Pulmonary artery endothelial cell (primary cell): ENCODE measurements around the gene IL12RB1. TPM values are rescaled to one million over a fixed set of nuclear protein-coding genes. Genes with fewer than 3 reads are reported as not detected.

Experiments
- DNase-seq: peaks from one replicate; pipeline ENCODE4 v3.0.0-alpha.2; 2011; ENCODE audit warnings: low read depth, low spot score
- total RNA-seq: library from RNA; depleted of rRNA; stranded (reverse); fragments of >200 nt; gene quantifications from 2 replicates; pipeline ENCODE4 v1.2.3, GENCODE V29; 2014

The IL12RB1 gene
- total RNA-seq, result 0.18 TPM in 1 of 2 replicates, not detected in the other

DNA sequence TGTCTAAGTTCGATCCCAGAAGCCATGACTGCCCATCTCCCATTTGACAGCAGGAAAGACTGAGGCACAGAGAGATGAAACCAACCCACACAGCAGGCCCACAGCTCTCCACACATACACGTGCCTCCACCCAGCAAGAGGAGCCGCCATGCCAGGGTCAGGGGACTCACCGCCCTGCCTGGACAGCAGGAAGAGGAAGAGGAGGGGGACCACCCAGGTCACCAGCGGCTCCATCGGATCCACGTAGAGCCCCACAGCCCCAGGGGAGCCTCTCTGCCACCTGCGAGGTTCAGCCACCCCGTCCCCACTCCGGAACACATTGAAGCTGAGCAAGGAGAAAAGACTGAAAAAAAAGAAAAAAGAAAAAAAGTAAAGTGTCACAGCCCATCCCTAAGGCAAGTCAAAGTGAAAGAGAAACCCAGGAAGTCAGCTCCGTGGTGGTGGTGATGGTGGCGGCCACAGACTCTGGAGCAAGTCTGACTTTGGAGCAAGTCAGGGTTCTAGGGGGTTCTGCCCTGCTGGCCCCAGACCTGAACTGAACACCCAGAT, at the start of gene IL12RB1:
TSS of gene IL12RB1 (minus strand) at position 345 of the 549 bp plus-strand sequence. CDS start at position 234, 111 bp downstream.
- no peak for DNase-seq

DNA sequence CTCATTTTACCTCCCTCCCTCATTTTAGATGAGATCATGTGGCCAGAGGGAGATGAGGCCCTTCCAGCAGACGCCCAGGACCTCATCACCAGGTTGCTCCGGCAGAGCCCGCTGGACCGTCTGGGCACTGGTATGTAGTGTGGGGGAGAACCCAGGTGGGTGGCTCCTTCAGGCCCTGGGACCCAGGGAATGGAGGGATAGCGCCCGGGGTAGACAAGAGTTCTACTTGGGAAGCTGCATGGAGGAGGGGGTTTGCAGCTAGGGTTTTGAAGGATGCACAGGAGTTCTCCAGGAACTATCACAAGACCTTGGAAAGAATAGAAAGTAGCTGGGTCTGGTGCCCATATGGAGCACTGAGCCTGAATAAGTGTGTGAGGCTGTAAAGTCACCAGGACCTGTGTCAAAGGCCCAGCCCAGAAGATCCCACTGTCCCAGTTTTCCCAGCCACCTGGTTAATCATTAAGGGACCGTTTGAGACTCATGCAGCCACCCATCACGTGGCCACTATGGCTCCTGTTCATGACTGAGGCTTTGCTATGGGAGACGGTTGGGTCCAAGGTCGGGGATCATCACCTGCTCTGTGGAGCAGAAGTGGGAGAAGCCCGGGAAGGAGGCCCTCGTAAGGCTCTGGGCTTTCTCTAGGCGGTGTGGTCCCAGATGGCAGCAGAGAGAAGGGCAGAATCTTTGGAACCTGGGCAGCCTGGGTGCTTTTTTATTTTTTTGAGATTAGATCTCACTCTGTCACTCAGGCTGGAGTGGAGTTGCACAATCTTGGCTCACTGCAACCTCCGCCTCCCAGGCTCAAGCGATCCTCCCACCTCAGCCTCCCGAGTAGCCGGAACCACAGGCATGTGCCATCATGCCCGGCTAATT, 49.2 kb upstream of the IL12RB1 start:
- no peak for DNase-seq

DNA sequence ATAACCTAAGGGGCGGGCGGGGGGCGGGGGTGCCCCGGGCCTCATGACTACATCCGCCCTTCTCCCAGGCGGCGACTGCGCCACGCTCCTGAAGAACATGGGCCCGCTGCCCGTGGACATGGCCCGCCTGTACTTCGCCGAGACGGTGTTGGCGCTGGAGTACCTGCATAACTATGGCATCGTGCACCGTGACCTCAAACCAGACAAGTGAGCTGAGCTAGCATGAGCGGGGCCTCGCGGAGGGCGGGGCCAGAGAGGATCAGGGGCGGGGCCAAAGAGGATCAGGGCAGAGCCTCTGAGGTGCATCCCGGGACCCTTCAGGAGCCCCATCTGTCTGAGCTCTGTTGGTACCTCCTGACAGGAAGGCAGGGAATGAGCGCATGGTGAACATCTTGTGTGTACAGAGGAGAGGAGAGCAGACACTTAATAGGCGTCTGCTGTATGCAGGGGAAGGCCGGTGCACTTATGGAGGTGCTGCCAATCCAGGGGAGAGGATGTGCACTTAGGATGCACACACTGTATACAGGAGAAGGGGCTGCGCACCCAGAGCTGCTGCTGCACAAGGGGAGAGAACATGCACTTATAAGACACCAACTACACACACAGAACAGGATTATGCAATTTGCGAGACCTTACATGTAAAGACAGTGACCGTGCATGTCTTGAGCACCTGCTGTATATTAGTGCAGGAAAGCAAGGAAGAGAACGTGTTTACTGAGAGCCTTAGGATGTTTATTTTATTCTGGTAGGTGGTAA, 45.3 kb upstream of the IL12RB1 start:
- DNase-seq, result no peak

DNA sequence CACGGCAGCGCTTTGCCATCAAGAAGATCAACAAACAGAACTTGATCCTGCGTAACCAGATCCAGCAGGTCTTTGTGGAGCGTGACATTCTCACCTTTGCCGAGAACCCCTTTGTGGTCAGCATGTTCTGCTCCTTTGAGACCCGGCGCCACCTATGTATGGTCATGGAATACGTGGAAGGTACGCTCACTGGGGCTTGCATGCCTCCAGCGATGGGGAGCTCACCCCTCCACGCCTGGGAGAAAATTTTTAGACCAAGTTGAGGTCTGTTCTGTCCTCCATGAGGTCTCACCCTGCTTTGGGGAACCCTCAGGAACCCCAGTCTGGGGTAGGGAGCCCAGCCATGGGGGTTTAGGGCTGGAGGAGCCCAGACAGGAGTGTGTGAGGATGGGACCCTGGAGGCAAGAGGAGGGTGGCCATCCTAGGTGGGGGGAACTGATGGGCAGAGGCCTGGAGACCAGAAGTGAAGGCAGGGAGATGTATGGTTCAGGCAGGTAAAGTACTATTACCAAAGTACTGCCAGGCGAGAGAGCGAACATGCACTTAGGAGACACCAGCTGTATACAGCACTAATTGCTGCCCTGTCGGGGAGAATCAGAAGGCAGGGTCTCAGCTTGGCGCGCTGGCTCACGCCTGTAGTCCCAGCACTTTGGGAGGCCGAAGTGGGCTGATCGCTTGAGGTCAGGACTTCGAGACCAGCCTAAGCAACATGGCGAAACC, 43.9 kb upstream of the IL12RB1 start:
- no peak for DNase-seq

DNA sequence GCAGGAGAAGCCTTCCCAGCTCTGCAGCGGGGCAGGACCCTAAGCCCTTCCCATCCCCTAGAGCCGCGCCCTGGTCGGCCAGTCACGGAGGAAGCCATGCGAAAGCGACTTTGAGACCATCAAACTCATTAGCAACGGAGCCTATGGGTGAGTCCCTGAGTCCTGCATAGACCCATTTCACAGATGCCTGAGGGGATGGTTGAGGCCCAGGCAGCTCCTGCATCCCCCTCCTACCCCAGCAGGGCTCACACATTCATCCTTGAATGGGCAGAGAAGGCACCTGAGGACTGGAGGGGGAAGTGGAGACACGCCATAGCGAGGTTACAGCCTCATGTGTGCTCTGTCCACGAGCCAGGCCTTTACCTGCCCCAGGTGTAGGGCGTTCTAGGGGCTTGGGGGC, 42.1 kb upstream of the IL12RB1 start:
- DNase-seq, result no peak

DNA sequence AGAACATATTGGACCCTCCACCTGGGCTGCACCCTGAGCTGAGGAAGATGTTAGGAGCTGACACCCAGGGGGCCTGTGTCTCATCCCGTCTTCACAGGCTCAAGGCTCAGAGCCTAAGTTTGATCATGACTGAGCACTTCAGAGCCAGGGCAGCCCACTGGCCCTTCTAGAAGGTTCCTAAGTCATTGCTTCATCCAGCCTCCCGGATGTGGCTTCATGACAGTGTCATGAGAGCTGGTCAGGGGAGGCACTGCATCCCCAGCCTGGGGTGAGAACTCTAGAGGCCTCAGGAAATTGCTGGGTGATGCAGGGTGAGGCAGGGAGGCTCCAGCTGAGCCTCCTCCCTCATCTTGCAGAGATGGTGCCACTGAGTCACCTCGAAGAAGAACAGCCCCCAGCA, 41.3 kb upstream of the IL12RB1 start:
- no peak for DNase-seq

DNA sequence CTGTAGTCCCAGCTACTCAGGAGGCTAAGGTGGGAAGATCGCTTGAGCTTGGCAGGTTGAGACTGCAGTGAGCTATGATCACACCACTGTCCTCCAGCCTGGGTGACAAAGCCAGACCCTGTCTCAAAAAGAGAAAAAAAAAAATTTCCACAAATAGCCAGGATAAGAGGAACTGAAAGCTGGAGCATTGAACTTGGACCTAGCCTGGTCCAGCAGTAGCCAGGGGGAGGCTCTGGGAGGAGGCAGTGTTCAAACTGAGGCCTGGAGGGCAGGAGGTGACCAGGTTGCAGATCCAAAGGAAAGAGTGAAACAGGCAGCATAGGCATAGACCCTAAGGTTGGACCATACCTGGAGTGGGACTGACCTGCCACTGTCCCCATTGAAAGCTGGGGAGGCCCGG, 39.4 kb upstream of the IL12RB1 start:
- DNase-seq, result no peak

DNA sequence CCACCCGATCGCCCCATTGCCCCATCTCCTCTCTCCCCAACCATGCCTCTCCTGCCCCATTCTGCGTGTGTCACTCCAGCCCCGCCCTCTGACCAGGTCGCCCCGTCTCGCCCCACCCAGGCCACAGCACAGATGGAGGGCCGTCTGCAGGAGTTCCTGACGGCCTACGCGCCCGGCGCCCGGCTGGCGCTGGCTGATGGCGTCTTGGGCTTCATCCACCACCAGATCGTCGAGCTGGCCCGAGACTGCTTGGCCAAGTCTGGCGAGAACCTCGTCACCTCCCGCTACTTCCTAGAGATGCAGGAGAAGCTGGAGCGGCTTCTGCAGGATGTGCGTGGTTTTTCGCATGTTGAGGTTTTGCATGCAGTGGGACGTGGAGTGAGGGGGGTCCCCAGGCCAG, 37.1 kb upstream of the IL12RB1 start:
- DNase-seq, result no peak

DNA sequence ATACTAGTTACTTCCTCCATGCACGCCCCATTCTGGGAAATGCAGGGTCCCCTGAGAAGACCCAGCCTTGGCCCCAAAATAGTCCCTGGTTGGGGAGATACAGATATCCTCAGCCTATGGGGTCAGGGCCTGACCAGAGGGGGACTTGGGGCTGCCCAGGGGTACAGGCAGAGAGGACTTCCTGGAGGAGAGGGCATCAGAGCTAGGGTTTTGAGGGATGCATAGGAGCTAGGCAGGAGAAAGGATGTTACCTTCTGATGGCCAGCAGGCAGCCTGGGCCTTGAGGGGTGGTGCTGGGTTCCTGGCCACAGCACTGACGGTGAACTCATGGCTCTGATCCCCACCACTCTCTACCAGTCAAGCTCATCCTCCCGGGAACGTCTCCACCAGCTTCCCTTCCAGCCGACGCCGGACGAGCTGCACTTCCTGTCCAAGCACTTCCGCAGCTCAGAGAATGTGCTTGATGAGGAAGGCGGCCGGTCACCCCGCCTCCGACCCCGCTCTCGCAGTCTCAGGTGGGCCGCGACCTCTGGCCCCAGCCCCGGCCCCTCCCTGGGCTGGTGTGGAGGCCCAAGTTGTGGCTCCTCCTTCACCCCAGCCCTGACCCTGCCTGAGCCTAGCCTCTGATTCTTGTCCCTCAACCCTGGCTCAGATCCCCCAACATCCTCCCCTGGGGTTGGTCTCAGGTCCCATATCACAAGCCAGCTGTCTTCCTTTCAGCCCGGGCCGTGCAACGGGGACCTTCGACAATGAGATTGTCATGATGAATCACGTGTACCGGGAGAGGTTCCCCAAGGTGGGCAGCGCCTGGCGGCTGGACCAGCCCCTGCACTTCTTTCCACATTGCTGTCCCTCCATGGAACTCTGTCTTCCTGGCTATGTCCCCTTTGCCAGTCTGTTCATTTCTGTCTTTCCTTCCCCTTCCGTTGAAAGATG, 36.4 kb upstream of the IL12RB1 start:
- no peak for DNase-seq

DNA sequence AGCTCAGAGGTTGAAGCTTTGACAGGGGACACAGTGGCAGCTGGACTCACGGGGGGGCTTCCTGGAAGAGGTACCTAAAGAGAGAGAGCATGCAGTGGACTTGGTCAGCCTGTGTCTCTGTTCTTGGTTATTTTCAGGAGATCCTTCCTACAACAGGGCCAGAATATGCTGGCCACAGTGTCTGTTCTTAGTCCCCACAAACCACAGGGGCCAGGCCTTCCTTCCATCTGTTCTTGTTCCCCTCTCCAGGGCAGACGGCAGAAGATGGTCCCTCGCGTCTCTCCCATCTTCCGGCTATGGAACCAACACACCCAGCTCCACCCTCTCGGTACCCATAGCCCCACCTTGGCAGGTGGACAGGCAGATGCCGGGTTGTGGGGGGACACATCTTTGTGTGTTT, 35.7 kb upstream of the IL12RB1 start:
- no peak for DNase-seq

DNA sequence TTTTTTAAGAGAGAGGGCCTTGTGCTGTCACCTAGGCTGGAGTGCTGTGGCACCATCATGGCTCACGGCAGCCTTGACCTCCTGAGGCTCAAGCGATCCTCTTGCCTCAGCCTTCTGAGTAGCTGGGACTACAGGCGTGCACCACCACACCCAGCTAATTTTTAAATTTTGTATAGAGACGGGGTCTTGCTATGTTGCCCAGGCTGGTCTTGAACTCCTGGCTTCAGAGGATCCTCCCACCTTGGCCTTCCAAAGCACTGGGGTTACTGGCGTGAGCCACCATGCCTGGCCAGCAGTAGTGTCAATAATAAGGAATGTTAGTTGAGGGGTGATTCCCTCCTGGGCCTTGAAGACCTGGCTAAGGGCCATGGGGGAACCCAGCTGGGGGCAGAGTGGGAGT, 34.4 kb upstream of the IL12RB1 start:
- no peak for DNase-seq

DNA sequence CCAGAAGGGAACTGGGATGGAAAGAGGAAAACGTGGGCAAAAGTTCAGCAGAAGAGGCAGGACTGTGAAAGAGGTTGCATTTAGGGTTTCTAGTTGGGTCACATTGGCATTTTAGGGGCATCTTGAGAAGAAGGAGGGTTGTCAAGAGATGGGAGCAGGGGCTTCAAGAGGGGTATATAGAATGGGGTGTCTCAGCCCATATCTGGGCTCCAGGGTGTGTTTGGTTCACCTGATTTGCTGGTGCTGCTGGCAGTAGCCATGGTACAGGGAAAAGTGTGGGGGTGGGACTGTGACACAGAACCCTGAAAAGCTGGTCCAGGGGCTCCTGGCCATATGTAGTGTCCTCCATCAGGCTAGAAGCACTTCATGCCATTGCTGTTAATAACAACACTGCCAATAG, 33.4 kb upstream of the IL12RB1 start:
- DNase-seq, result no peak

DNA sequence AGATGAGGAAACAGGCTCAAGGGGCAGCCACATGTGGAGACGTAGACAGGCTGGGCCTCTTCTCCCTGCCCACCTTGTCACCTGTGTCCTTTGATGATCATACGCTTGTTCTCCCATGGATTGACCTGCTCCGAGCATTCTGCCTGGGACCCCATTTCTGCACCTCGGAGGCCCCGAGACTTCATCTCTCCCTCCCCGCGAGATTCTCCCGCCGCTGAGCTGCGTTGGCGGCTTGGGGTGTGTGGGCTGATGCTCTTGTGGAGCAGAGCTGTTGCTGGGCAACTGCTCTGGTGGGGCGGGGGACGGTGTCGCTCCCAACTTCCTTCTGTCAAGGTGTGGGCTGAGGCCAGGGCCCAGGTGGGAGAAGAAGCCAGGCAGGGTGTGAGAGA, 33.0 kb upstream of the IL12RB1 start:
- no peak for DNase-seq

DNA sequence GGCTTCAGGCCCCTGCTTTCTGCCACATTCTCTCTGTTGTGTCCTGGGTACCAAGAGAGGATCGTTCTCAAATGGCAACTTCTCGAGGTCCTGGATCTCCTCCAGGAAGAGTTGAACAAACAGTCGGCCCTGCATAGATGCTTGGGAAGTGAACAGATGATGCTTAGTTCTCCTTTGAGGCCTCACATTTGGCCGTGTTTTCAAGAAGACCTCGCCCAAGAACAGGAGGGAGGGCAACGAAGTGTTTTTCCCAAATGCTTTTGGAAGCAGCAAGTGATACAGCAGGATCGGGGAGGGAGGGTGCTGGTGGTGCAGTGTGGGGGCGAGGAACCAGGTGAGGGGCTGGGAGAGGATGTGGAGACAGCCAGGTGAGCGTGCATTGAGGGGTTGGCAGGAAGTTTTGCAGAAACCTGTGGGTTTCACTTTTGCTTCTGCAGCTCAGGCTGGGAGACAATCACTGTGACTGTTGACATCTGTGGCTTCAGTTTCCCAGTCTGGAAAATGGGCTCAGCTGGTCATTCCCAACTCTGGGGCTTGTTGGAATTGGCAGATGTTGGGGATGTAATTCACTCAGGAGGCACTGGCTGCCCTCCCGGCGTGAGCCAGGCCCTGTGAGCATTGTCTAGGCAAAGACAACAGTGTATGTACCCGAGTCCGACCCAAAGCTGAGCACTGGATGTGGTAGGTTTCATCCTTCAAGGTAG, 32.4 kb upstream of the IL12RB1 start:
- no peak for DNase-seq

DNA sequence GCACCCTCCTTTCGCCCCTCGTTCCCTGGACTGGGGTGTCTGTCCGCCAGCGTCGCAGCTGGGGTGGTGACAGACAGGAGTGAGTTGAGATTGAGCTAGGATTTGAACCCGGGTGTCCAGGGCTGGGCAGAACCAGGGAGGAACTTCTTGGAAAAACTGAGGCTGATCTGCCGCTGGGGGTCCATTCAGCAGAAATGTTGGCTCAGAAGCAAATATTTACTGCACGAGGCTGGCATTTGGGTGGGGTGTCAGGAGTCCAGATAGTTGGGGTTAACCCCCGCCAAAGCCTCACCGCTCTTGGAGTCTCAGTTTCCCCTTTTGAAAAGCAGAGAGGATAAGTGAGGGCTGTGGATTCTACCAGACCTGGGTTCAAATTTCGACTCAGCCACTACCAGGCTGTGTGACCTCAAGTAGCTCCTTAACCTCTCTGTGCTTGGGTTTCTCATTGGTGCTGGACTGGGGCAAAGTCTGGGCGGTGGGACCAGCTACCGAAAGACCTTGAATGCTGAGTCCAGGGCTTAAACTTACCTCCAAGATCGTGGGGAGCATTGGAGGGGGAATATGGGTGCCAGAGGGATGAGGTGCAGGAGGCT, 31.8 kb upstream of the IL12RB1 start:
- DNase-seq, result no peak

DNA sequence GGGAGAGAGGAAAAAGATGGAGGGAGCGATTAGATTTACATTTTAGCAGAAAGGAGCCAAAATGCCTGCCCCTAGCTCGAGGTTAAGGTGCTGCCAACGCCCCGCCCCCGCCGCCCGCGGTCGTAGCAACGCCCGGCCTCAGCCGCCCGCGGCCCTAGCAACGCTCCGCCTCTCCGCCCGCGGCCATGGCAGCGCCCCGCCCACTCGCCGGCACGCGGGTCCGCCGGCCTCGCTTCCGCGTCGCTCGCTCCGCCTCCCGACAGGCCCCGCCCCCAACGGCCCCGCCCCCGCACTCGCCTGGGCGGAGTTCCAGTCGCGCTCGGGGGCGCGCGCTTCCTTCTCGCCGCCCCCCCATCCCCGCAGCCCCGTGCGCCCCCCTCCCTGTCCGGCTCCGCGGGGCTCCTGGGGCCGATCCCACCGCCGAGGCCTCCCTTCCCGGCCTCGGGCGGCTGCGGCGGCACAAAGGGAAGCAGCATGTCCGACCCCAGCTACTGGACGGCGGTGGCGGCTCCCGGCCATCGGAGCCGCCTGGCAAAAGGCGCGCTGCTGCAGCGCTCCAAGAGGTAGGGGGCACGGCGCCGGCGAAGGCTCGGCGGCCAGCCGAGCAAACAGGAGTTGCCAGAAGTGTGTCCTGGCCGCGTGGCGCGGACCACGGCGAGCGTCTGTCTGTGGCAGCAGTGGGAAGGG, 31.1 kb upstream of the IL12RB1 start:
- peak; percentile 30 for DNase-seq

DNA sequence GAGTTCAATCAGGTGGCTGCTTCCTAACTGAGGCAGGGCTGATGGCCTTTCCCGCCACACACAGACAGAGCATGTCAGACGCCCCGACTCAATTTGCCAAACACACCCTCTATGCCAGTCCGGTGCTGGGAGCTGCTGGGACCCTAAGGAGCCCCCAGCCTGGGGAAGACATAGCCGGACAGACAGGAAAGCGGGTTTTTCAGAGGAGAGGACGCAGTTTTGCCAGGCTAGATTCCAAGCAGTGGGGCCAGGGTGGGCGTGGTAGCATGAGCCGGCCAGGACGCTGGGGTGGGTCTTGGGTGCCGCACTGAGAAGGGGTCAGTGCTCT, 30.6 kb upstream of the IL12RB1 start:
- DNase-seq, result no peak

DNA sequence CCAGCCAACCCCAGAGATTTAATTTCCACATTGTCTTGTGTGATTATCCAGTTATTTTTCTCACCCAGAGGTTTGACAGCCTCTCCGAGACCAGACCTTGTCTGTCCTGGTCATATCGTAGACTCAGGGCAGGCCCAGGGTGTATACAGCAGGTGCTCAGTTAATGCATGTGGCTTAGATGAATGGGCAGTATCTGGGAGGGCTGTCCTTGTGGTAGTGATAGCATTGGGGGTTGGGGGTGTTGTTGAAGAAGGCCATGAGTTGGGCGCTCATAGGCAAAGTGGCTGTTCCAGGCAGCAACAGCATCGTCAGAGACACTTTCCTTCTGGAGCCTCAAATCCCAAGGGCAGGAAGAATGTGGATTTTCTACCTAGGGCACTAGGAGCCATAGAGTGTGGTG, 27.7 kb upstream of the IL12RB1 start:
- DNase-seq, result no peak

DNA sequence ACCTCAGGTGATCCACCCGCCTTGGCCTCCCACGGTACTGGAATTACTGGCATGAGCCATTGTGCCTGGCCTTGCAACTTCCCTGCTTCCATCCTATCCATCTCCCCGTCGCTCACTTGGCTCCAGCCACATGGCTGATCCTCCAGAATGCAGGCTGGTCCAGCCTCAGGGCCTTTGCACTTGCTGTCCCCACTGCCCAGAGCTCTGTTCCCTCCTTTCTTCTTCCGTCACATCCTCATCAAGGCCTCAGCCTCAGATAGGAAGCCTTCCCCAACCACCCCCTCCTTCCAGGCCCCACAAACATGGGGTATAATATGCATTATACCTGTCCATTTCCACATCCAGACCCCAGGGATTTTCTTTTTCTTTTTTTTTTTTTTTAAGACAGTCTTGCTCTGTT, 27.1 kb upstream of the IL12RB1 start:
- no peak for DNase-seq
